NCI-H2029 treated with DMSO at 0.1 percent for 48 hours (cell line): ENCODE results near the gene FGF14.
"Not testable (repeated sequence)": the region's sequence is repeated elsewhere in the genome, so short reads cannot be mapped to it uniquely, and the experiment has no call there.

ENCODE experiments used
- DNase-seq: peaks from one replicate; lab custom pipeline; 2025; lab: John Stamatoyannopoulos, UW

FGF14 gene

GRCh38 chr13:102136735-102137296 is 265.0 kb downstream of the FGF14 start:
- DNase-seq: no peak

GRCh38 chr13:102132777-102133295 is 269.0 kb downstream of the FGF14 start:
- no peak for DNase-seq

GRCh38 chr13:102131246-102131645 is 270.6 kb downstream of the FGF14 start:
- no peak for DNase-seq

GRCh38 chr13:102128216-102128810 is 273.5 kb downstream of the FGF14 start:
- no peak for DNase-seq

- no peak for DNase-seq
These were observed 274.7 kb downstream of the FGF14 start for GRCh38 chr13:102127153-102127552.

GRCh38 chr13:102122147-102122546 is 279.7 kb downstream of the FGF14 start:
- no peak for DNase-seq

GRCh38 chr13:102117175-102117831 is 284.5 kb downstream of the FGF14 start:
- no peak for DNase-seq

GRCh38 chr13:102103469-102103868 is 298.4 kb downstream of the FGF14 start:
- no peak for DNase-seq

GRCh38 chr13:102100234-102100633 is 301.6 kb downstream of the FGF14 start:
- no peak for DNase-seq

GRCh38 chr13:102097708-102098107 is 304.1 kb downstream of the FGF14 start:
- DNase-seq: no peak

- not testable (repeated sequence) for DNase-seq
These were observed 308.6 kb downstream of the FGF14 start for GRCh38 chr13:102093288-102093687.

GRCh38 chr13:102091231-102091630 is 310.6 kb downstream of the FGF14 start:
- DNase-seq: no peak

- DNase-seq: no peak
These were observed 311.3 kb downstream of the FGF14 start for GRCh38 chr13:102090532-102090931.

GRCh38 chr13:102089722-102090121 is 312.1 kb downstream of the FGF14 start:
- DNase-seq: no peak

- DNase-seq: no peak
These were observed 312.7 kb downstream of the FGF14 start for GRCh38 chr13:102089177-102089576.

- no peak for DNase-seq
These were observed 328.6 kb downstream of the FGF14 start for GRCh38 chr13:102073251-102073650.

- DNase-seq: no peak
These were observed 330.1 kb downstream of the FGF14 start for GRCh38 chr13:102071711-102072110.

- DNase-seq: not testable (repeated sequence)
These were observed 333.5 kb downstream of the FGF14 start for GRCh38 chr13:102068323-102068722.

- no peak for DNase-seq
These were observed 346.6 kb downstream of the FGF14 start for GRCh38 chr13:102055090-102055779.

GRCh38 chr13:102049853-102050252 is 352.0 kb downstream of the FGF14 start:
- DNase-seq: no peak

- no peak for DNase-seq
These were observed 356.1 kb downstream of the FGF14 start for GRCh38 chr13:102045731-102046130.

GRCh38 chr13:102042746-102043145 is 359.1 kb downstream of the FGF14 start:
- DNase-seq: no peak

- DNase-seq: no peak
These were observed 360.3 kb downstream of the FGF14 start for GRCh38 chr13:102041544-102041943.
